Mononuclear cell (primary cell): ENCODE measurements around the gene VRK1. TPM values are rescaled to one million over a fixed set of nuclear protein-coding genes. Genes with fewer than 3 reads are reported as not detected.
"Not testable (repeated sequence)": the region's sequence is repeated elsewhere in the genome, so short reads cannot be mapped to it uniquely, and the experiment has no call there.

Experiments used
- H3K27me3 ChIP-seq: 2 replicates; pipeline ENCODE4 v1.6.0; 2011; ENCODE audit warnings: low read length, control low read depth; ENCODE audit not compliant: insufficient read depth
- H3K4me1 ChIP-seq: 2 replicates; pipeline ENCODE4 v1.5.1; 2011; ENCODE audit warnings: mild to moderate bottlenecking, low read length, control low read depth; ENCODE audit not compliant: insufficient read depth
- H3K4me3 ChIP-seq: 2 replicates; pipeline ENCODE4 v1.5.1; 2011; ENCODE audit warnings: mild to moderate bottlenecking, low read length, moderate library complexity
- H3K9me3 ChIP-seq: 2 replicates; pipeline ENCODE4 v1.5.1; 2011; ENCODE audit warnings: low read depth, mild to moderate bottlenecking, control low read depth, low read length
- total RNA-seq: library from RNA; depleted of rRNA; stranded (reverse); fragments of >200 nt; gene quantifications from one replicate; pipeline ENCODE4 v1.2.3, GENCODE V29; 2012

Gene VRK1
- total RNA-seq, 1 donor, result 117 TPM

GRCh38 chr14:96863327-96863985 lies 66.3 kb downstream of the VRK1 start:
- Histone ChIP-seq H3K4me1 (no peaks in the 10 kb centered on the region), H3K27me3 (no peaks in the 10 kb centered on the region), H3K9me3 (no peaks in the 10 kb centered on the region), H3K4me3 (no peak overlapping the region)

DNA sequence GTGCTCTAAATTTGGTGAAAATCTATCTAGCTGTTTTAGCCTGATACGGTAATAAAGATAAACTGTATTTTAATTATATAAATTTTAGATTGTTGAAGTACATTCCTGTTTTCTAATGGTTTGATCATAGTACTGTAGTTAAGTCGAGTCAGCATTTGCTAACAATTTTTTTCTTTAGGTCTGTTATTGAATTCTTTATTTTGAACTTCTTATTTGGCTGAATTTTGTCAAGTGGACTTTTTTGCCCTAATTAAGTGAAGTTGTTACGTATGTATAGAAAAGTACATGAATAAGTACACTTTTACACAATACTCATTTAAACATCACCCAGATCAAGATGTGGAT lies 66.8 kb downstream of the VRK1 start:
- no peaks in the 10 kb centered on the region for H3K4me1 ChIP-seq
- H3K27me3 ChIP-seq, result no peaks in the 10 kb centered on the region
- H3K9me3 ChIP-seq, result no peaks in the 10 kb centered on the region
- no peak overlapping the region for H3K4me3 ChIP-seq

- H3K4me1 ChIP-seq, result no peaks in the 10 kb centered on the region
- H3K9me3 ChIP-seq, result no peaks in the 10 kb centered on the region
- no peaks in the 10 kb centered on the region for H3K27me3 ChIP-seq
- H3K4me3 ChIP-seq, result no peak overlapping the region
Observed at GRCh38 chr14:96867634-96868033, 70.5 kb downstream of the VRK1 start.

DNA sequence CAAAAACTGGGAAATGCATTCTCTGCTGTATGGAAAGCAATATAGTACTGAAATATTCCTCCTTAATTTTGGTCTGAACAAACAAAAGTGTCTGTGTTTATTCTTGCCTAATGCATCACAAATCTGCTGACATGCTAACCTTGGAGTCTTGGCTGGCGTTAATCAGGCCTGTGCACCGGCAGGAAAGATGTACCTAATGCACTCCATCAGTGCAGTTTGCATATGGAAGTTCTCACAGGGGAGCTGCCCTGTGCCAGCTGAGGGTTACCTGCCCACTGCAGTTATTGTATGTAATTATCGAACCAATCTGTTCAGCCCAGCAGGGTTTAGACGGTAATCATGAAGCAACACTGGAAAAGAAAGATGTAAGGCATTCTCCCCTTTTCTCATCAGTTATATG lies 76.9 kb downstream of the VRK1 start:
- Histone ChIP-seq H3K27me3 (no peaks in the 10 kb centered on the region), H3K4me1 (no peaks in the 10 kb centered on the region), H3K9me3 (no peaks in the 10 kb centered on the region), H3K4me3 (no peak overlapping the region)

DNA sequence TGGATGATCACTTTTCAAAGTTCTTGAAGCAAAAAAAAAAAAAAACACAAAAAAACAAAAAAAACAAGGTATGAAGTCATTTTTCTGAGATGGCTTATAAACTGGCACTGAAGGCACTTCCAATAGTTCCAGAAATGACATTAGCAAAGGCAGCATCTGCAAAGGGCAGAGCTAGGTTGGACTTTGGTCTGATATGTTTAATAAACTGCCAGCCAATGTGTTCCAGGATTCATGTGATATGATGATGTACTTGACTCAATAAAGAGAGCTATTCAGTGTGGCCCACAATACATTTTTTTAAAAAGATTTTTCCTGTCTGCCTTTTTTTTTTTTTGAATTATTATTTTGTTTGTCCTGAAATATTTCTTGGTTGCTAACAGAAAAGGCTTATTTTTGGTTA lies 79.6 kb downstream of the VRK1 start:
- Histone ChIP-seq H3K9me3 (no peaks in the 10 kb centered on the region), H3K27me3 (no peaks in the 10 kb centered on the region), H3K4me3 (no peak overlapping the region), H3K4me1 (no peaks in the 10 kb centered on the region)

DNA sequence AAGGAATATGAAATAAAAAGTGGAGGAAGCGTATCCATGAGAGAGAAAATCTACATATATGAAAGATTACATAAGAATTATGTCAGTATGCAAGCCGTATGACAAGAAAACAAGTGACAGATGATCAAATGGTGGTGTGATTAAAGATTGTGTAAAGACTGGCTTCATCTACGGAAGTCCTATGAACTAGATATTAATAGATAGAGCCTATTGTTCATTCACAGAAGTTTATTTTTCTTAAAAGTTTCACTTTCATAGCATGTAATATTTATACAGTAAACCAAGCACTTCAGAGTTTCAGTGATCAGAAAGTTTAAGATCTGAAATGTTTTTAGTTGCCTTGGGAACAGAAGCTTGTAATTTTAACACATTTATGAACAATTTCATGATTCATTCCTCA lies 84.5 kb downstream of the VRK1 start:
- Histone ChIP-seq H3K9me3 (no peaks in the 10 kb centered on the region), H3K27me3 (no peaks in the 10 kb centered on the region), H3K4me1 (no peaks in the 10 kb centered on the region), H3K4me3 (no peak overlapping the region)

GRCh38 chr14:96883974-96884373 lies 86.8 kb downstream of the VRK1 start:
- not testable (repeated sequence) for H3K4me3 ChIP-seq, H3K27me3 ChIP-seq, H3K4me1 ChIP-seq, H3K9me3 ChIP-seq

DNA sequence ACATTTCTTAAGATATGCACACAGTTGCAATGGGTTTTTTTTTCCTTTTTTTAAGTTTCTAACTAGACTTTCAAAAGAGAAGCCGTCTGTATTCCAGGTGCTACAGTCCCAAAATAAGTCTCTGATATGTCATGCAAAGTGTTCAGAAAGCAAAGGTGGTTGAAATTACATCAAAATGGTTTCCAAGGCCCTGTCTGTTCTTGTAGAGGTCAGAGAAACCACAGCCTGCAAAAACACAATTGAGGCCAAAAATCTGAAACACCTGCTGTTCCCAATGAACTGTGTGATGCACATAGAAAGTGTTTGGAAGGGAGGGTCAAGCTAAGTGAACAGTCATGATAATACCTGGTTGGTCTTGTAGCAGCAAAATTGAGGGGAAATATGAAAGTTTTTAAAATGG lies 91.0 kb downstream of the VRK1 start:
- no peaks in the 10 kb centered on the region for H3K27me3 ChIP-seq
- H3K4me3 ChIP-seq, result no peak overlapping the region
- no peaks in the 10 kb centered on the region for H3K9me3 ChIP-seq
- H3K4me1 ChIP-seq, result no peaks in the 10 kb centered on the region

DNA sequence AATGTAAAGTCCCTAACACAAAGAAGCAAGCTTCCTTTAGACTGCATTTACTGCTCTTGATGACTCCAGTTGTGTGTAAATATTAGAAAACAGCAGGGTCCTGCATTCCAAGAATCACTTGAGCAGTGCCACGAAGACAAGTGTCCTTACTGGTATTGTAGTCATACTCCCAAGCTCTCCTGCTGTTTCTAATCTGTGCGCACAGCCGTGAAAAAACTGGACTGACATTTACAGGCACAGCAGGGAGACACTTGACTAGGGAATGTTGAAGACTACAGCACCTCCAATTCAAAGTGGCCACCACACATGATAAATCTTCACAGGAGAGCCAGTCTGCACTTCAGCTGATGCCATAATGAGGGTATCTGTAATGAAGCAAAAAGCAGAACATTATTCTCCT lies 91.4 kb downstream of the VRK1 start:
- no peak overlapping the region for H3K4me3 ChIP-seq

DNA sequence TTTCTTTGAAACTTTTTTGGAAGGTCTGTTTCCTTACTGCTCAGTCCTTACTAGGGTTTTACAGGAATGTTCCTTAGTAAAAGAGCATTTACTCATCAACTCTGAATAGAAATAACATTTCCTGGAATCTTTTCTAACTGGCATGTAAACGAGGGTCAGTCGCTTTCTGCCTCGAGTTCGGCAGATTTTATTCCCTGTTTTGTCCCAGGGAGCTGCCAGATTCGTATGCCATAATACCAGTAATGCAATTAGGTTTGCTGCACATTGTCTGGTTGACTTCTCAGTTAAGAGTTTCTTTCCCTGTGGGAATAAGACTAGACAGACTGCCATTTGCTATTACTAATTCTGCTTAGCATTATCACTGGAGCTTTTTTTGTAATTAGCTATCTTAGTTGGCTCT lies 91.9 kb downstream of the VRK1 start:
- Histone ChIP-seq H3K9me3 (no peaks in the 10 kb centered on the region), H3K27me3 (no peaks in the 10 kb centered on the region), H3K4me3 (no peak overlapping the region), H3K4me1 (no peaks in the 10 kb centered on the region)

More for the DNA sequence above, 91.4 kb downstream of the VRK1 start:
- Histone ChIP-seq H3K9me3 (no peaks in the 10 kb centered on the region), H3K27me3 (no peaks in the 10 kb centered on the region), H3K4me1 (no peaks in the 10 kb centered on the region)

DNA sequence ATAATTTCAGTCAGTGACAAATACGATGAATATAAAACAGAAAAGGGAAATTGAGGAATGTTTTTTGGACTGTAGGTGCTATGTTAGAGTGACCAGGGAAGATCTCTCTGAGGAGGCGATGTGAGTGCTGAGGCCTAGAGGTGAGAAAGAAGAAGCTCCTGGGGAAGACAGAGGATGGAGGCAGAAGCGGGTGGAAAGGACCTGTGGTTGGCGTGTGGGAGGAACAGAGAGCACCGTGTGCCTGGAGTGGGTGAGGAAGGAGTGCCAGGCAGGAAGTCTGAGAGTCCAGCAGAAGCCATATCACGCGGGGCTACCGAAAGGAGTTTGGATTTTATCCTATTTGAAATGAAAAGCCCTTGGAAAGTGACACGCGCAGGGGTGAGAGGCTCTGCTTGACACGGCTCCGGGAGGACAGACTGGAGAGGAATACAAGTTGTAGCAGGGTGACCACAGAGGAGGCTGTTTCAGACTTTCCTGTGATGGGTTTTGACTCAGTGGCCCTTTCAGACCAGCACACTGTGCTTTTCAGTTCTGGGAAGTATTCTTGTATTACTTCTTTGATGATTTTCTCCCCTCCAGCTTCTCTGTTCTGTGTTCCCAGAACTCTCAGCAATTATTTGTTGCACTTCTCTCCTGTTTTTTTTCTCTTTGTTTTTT lies 96.9 kb downstream of the VRK1 start:
- no peaks in the 10 kb centered on the region for H3K9me3 ChIP-seq
- no peaks in the 10 kb centered on the region for H3K4me1 ChIP-seq
- no peaks in the 10 kb centered on the region for H3K27me3 ChIP-seq
- no peak overlapping the region for H3K4me3 ChIP-seq

DNA sequence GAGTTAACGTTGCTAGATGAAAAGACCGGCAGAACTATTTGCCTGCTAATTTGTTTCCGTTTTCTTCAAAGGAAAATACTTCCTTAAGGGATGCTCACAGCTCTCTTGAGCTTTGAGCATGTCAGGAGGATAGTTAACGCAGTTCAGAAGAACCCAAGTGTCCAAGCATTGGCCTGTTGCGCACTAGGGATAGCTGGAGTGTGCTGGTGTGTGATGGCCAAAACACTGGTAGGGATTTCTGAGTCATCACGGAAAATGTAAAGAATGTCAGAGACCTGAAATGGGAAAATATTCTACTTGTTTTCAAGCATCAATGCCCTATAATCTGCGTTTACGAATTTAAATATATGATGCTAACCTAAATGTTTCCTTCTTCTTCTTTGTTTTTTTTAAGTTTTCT lies 97.8 kb downstream of the VRK1 start:
- Histone ChIP-seq H3K27me3 (no peaks in the 10 kb centered on the region), H3K4me1 (no peaks in the 10 kb centered on the region), H3K9me3 (no peaks in the 10 kb centered on the region), H3K4me3 (no peak overlapping the region)

DNA sequence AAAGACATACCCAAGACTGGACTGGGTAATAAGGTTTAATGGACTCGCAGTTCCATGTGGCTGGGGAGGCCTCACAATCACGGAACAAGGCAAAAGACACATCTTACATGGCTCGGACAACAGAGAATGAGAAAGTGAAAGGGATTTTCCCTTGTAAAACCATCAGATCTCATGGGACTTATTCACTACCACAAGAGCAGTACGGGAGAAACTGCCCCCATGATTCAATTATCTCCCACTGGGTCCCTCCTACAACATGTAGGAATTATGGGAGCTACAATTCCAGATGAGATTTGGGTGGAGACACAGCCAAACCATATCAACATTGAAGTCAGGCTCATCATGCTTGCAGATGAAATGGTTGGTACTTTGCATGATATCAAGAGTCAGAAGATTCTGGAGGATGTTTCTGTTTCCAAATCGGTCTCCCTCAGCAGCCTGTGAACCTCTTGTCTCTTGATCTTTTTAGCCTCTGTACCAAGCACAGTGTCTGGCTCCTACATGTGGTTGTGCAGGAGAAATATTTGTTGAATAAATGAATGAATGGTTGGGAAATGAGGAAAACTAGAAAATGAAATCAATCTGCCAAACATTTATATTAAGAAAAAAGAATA lies 98.6 kb downstream of the VRK1 start:
- Histone ChIP-seq H3K9me3 (no peaks in the 10 kb centered on the region), H3K4me3 (no peak overlapping the region), H3K4me1 (no peaks in the 10 kb centered on the region), H3K27me3 (no peaks in the 10 kb centered on the region)

- no peak overlapping the region for H3K4me3 ChIP-seq
- H3K4me1 ChIP-seq, result peaks cover 4% of the 10 kb centered on the region
- H3K9me3 ChIP-seq, result no peaks in the 10 kb centered on the region
- no peaks in the 10 kb centered on the region for H3K27me3 ChIP-seq
Observed at GRCh38 chr14:96897184-96897583, 100.0 kb downstream of the VRK1 start.

GRCh38 chr14:96901227-96901626 lies 104.0 kb downstream of the VRK1 start:
- Histone ChIP-seq H3K4me3 (no peak overlapping the region), H3K9me3 (no peaks in the 10 kb centered on the region), H3K27me3 (no peaks in the 10 kb centered on the region), H3K4me1 (peaks cover 32% of the 10 kb centered on the region)

GRCh38 chr14:96902004-96902403 lies 104.8 kb downstream of the VRK1 start:
- peaks cover 40% of the 10 kb centered on the region for H3K4me1 ChIP-seq
- no peaks in the 10 kb centered on the region for H3K27me3 ChIP-seq
- no peaks in the 10 kb centered on the region for H3K9me3 ChIP-seq
- no peak overlapping the region for H3K4me3 ChIP-seq
